ENCODE data around the gene CACNB2. TPM values are rescaled to one million over a fixed set of nuclear protein-coding genes. Genes with fewer than 3 reads are reported as not detected.

The CACNB2 gene
- total and polyA plus RNA-seq, 10 of the 15 experiments (the other 5 are each of a cell fraction or from before 2014, with no cell fraction given), result 0.62 to 8.1 (median 1.2) TPM

DNA sequence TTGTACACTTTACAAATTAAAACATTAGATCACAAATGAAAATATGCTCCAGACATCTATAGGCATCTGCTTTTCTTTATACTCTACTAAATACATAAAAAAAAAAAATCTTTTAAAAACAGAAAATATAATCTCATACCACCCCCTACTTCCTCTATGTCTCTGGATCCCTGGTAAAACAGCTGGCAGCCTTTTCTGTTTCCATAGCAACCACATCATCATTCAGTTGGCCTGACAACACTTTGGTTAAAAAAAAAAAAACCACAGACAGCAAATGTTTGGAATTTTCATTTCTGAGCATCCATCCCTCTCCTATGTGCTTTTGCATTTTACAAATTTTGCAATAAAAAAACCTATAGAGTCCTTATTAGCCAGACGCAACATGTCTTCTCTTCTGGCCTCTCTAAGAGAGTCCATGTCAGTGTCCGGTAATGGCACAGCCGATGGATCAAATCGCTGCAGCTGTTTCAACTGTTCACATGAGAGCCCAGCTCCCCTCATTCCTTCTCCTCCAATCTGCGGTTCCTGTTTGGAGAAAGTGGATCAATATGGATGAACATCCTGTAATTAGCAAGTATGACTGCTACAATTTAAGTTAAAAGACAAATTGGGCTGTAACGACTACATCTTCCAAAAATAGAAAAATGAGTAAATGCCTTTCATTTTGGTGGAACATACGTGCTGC lies 405.5 kb downstream of the CACNB2 start:
- WGBS (ENCODE audit: insufficient coverage, insufficient replicate concordance, low lambda C conversion rate, missing lambda C conversion rate), result 87% methylated on average over 7 of the region's 7 CpGs
- peak; percentile 36; the same call in 1 of the 2 replicates for TF ChIP-seq BMI1 (IDR thresholded peaks at IDR 0.05; ENCODE audit: borderline replicate concordance)
- TF ChIP-seq FOXM1 (IDR thresholded peaks at IDR 0.05; ENCODE audit: low read depth, low read length), result no peak
- no peak for FAIRE-seq
- Histone ChIP-seq H3K79me2 (ENCODE audit: control insufficient read depth, insufficient read depth, low read length) (no peaks in the 10 kb centered on the region), H3K9ac (ENCODE audit: control insufficient read depth, insufficient read depth, low read length) (no peak overlapping the region), H3K4me3 (no peak overlapping the region), H3K4me2 (ENCODE audit: control insufficient read depth, insufficient read depth) (no peak overlapping the region), H4K20me1 (ENCODE audit: control insufficient read depth, insufficient read depth) (no peaks in the 10 kb centered on the region), H3K36me3 (ENCODE audit: control insufficient read depth in 2 of 2, insufficient read depth in 2 of 2, low read length in 1 of 2) (no peaks in the 10 kb centered on the region; a peak in 2 of 4 replicates), H3K9me3 (replicated peaks; ENCODE audit: control insufficient read depth, insufficient read depth, low read length) (no peaks in the 10 kb centered on the region), H3K4me1 (ENCODE audit: control insufficient read depth, insufficient read depth, low read length) (no peaks in the 10 kb centered on the region), H2AFZ (ENCODE audit: control insufficient read depth, low read depth, low read length) (no peak overlapping the region), H3K27me3 (replicated peaks in 1 of 2; ENCODE audit: control insufficient read depth in 2 of 2, insufficient read depth in 2 of 2, low read length in 1 of 2) (no peaks in the 10 kb centered on the region), H3K27ac (ENCODE audit: control insufficient read depth, insufficient read depth) (no peak overlapping the region)
- no TSS peak for BruUV-seq (replicated peaks)
- CTCF ChIA-PET, result no interaction called here
- in situ Hi-C loops (cut with MboI), result no loop called here
- SMC1A ChIA-PET (ENCODE audit: uncharacterized antibody, unreplicated experiment), result no interaction called here
- no peak for ATAC-seq
- POLR2A ChIA-PET, result no interaction called here
- DNase-seq (ENCODE audit: low read depth, low spot score), result no peak
- RAD21 ChIA-PET (ENCODE audit: unreplicated experiment), result no interaction called here
- intact Hi-C loops (cut with micrococcal nuclease; ENCODE audit: unreplicated experiment), result no loop called here

DNA sequence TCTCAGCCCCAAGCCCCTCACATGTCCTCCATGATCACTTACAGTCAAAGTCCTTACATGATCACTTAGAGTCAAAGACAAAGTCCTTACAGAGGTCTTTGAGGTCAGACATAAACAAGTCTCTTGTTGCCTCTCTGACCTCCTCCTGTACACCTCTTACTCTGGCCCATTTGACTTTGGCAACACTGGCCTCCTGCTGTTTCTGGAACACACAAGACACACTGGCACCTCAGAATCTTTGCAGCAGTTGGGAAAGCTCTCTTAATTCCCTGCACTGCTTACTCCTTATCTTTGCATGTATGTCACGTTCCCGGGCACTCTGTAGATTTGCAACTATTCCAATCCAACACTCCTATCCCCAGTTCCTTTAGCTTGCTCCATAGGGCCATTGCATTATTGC lies 408.9 kb downstream of the CACNB2 start:
- Histone ChIP-seq H3K27me3 (replicated peaks in 1 of 2; ENCODE audit: control insufficient read depth in 2 of 2, insufficient read depth in 2 of 2, low read length in 1 of 2) (no peaks in the 10 kb centered on the region), H3K4me1 (ENCODE audit: control insufficient read depth, insufficient read depth, low read length) (no peaks in the 10 kb centered on the region), H3K4me3 (no peak overlapping the region), H2AFZ (ENCODE audit: control insufficient read depth, low read depth, low read length) (no peak overlapping the region), H3K9me3 (replicated peaks; ENCODE audit: control insufficient read depth, insufficient read depth, low read length) (no peaks in the 10 kb centered on the region), H3K27ac (ENCODE audit: control insufficient read depth, insufficient read depth) (no peak overlapping the region), H3K36me3 (ENCODE audit: control insufficient read depth in 2 of 2, insufficient read depth in 2 of 2, low read length in 1 of 2) (peaks cover 0 to 4% of the 10 kb centered on the region in 2 experiments; a peak in 3 of 4 replicates), H4K20me1 (ENCODE audit: control insufficient read depth, insufficient read depth) (no peaks in the 10 kb centered on the region), H3K9ac (ENCODE audit: control insufficient read depth, insufficient read depth, low read length) (no peak overlapping the region), H3K79me2 (ENCODE audit: control insufficient read depth, insufficient read depth, low read length) (no peaks in the 10 kb centered on the region), H3K4me2 (ENCODE audit: control insufficient read depth, insufficient read depth) (no peak overlapping the region)
- ChIA-PET RAD21 (ENCODE audit: unreplicated experiment) (no interaction called here), POLR2A (no interaction called here), CTCF (interaction anchor here (0.6 kb wide), 1 partner anchor 57 kb away, joined by 3 read pairs; no protein-coding TSS in a partner anchor), SMC1A (ENCODE audit: uncharacterized antibody, unreplicated experiment) (interaction anchor here (0.8 kb wide), 1 partner anchor 13 kb away, joined by 3 read pairs; no protein-coding TSS in a partner anchor)
- intact Hi-C loops (cut with micrococcal nuclease; ENCODE audit: unreplicated experiment) (no loop called here), in situ Hi-C loops (cut with MboI) (no loop called here)
- ATAC-seq (no peak), DNase-seq (ENCODE audit: low read depth, low spot score) (no peak), FAIRE-seq (no peak)
- BruUV-seq (replicated peaks), result no TSS peak
- TF ChIP-seq, protein P1, sequence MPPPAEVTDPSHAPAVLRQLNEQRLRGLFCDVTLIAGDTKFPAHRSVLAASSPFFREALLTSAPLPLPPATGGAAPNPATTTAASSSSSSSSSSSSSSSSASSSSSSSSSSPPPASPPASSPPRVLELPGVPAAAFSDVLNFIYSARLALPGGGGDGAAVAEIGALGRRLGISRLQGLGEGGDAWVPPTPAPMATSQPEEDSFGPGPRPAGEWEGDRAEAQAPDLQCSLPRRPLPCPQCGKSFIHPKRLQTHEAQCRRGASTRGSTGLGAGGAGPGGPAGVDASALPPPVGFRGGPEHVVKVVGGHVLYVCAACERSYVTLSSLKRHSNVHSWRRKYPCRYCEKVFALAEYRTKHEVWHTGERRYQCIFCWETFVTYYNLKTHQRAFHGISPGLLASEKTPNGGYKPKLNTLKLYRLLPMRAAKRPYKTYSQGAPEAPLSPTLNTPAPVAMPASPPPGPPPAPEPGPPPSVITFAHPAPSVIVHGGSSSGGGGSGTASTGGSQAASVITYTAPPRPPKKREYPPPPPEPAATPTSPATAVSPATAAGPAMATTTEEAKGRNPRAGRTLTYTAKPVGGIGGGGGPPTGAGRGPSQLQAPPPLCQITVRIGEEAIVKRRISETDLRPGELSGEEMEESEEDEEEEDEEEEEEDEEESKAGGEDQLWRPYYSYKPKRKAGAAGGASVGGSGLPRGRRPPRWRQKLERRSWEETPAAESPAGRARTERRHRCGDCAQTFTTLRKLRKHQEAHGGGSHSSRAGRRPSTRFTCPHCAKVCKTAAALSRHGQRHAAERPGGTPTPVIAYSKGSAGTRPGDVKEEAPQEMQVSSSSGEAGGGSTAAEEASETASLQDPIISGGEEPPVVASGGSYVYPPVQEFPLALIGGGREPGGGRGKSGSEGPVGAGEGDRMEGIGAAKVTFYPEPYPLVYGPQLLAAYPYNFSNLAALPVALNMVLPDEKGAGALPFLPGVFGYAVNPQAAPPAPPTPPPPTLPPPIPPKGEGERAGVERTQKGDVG (CRISPR knock-in tag; IDR thresholded peaks at IDR 0.05), result no peak
- TF ChIP-seq CREB1 (IDR thresholded peaks at IDR 0.05; ENCODE audit: low read depth) (no peak), TCF7 (IDR thresholded peaks at IDR 0.05; ENCODE audit: borderline replicate concordance) (no peak), RBBP5 (conservative IDR thresholded peaks at IDR 0.05) (no peak)
- WGBS (ENCODE audit: insufficient coverage, insufficient replicate concordance, low lambda C conversion rate, missing lambda C conversion rate), result 80% methylated on average over 2 of the region's 2 CpGs

Data from GM12878 (cell line).